AG20443 (cell line): ENCODE results near the gene TBC1D4.
A peak's percentile ranks its signal among the peaks of the same experiment; 100 is the strongest.
"Not testable (repeated sequence)": the region's sequence is repeated elsewhere in the genome, so short reads cannot be mapped to it uniquely, and the experiment has no call there.

Experiments used
- DNase-seq: peaks from one replicate; pipeline ENCODE4 v3.0.0; 2012; ENCODE audit warnings: low spot score, mixed read lengths

Gene TBC1D4

DNA sequence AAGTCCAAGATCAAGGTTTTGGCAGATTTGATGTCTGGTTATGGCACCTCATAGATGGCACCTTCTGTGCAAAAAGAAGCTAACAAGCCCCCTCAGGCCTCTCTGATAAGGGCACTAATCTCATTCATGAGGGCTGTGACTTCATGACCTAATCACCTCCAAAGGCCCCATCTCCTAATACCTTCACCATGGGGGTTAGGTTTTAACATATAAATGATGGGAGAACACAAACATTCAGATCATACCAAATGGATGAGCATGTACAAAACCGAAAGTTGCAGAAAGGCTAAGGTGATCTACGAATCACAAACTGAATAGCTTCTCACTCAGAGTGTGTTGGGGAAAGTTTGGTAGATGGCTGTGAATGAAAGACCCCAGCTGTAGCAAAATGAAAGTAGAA, 217.4 kb downstream of the TBC1D4 start:
- no peak for DNase-seq

DNA sequence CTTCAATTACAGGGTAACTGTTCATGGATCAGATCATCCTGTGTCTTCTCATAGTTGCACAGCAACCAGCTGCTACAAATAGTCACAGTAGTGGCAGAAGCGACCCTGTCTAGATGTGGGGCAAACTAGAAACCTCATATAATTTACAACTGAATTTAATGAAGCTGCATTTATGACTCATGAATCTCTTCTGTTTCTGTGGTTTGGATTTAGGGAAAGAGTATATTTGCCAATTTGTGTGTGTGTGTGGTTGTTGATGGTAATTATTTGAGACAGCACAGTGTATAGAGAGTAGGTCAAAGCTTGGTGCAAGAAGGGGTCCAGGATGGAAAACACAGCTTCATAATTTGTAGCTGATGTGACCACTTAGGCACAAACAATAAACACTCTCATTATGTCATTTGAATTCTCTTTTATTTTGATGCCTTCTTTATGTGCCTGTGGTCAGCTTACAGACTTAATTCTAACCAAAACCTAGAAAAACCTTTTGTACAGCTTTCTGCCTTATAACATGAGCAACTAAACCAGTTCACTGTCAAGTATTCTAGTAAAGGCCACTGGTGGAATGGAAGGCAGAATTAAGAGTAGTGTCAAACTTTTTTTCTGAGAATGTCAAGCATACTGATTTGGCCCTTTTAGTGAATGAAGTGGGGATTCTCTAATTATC, 218.1 kb downstream of the TBC1D4 start:
- DNase-seq = peak; percentile 36

DNA sequence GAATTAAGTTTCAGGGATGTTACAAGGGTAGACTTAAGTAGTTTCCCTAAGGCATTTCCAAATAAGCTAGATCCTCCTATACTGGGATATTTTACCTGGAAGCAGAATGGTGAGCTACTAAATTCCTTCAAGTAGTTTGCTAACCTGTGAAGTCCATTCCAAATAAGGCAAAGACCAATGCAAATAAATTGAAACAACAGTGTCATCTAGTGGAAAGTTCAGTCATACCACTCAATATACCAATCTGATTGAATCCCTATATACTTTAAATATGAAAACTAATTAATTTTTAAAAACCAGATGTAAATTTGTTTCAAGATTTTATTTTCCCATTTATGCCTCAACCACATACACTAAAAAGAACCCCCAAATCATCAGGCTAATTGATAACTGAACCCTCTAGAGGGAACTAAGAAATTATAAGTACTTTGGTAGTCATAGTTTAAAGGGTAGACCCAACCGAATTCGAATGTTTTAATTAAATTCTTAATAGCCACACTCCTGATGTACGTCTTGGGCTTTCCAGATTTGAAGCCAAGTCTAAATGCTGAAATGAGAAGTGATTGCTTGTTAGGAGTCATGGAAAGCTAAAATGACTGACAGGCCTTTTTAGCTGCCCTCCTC, 223.7 kb downstream of the TBC1D4 start:
- DNase-seq = peak; percentile 17

DNA sequence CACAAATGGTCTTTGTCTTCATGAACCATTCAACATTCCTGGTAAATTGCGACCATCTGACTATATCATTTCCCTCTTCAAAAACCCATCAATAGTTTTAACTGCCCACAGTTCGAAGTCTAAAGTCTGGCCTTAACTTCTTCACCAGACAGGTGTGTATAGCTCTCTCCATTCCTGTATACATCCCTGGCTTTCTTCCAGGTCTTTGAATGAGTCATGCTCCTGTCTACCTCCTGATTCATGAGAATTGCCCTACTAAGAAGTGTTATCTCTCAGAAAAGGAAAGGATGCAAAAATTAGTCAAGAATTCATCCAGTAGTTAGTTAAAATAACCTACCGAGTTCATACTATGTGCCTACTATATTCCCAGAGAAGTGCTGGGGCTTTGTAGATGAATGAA, 225.0 kb downstream of the TBC1D4 start:
- no peak for DNase-seq

DNA sequence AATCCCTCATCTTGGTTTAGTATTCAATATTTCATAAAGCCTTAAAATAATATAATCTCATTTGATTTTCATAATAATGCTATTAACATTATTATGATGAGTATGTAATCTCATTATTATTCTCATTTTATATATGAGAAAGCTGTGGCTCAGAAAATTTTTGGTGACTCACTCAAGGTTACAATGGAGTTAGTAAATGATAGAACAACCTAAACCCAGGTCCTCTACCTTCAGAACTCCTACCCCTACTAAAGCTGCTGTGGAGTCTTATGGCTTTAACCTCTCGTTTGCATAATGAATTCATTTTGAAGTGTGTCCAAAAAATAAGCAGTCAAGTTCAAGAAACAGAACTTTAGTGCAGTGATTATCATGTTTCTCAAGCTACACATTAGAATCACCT, 226.3 kb downstream of the TBC1D4 start:
- DNase-seq = no peak

DNA sequence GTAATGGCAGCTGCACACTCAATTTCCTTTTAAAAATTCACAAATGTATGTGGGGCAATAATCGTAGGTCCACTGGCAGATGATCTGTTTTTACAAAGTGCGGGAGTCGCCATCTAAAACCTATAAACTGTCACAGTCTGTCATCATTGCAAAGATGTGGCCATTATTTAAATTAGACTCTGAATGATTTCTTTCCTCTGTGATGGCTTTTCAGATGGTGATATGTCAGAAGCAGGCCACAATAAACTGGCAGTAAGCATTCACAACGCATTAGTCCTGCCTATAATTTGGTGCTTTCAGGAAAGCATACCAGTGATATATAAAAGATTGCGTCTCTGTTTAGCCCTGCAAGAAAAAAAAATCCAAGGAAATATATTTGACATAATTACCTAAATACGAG, 226.8 kb downstream of the TBC1D4 start:
- no peak for DNase-seq

DNA sequence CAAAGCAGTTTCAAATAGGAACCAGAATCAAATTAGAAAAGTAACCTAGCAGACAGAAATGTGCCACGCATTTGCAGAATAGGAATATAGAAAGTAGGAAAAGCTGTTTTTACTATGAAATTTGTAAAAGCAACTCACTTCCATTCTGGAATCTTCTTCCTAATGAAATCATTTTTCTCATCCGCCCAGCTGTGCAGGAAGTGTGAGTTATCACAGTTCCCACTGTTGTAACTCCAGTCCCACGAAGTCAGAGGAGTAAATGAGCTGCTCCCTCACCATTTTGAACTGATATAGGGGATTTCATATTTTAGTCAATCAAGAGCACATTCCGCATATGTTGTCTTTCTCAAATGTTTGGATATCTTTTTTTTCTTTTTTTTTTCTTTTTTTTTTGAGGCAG, 230.8 kb downstream of the TBC1D4 start:
- DNase-seq = no peak

DNA sequence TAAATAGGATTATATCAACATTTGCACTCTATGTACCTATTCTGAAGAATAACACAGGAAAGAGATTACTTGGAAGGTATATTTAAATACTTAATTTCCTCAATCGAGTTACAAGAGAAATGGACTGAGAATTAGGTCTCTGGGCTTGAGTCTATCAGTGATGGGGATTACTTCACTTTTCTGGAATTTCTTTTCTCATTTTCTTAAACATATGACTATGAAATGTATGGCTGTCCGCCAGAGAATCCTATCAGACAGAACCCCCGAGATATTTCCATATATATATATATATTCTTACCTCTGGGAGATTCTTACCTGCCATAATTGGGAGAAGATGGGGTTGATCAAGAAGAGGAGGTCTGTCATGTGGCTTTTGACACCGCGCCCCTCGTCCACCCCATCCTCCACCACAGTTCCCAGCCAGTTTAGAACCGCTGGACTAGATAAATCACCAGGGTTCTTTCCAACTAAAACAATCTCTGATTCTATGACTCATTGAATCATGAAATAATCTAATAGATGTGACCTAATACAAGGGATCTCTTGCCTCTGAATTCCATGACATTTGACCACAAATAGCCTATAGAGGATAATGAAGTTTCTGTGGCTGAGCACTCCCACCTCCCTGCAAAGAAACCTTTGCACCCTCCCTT, 231.3 kb downstream of the TBC1D4 start:
- DNase-seq = peak; percentile 9

DNA sequence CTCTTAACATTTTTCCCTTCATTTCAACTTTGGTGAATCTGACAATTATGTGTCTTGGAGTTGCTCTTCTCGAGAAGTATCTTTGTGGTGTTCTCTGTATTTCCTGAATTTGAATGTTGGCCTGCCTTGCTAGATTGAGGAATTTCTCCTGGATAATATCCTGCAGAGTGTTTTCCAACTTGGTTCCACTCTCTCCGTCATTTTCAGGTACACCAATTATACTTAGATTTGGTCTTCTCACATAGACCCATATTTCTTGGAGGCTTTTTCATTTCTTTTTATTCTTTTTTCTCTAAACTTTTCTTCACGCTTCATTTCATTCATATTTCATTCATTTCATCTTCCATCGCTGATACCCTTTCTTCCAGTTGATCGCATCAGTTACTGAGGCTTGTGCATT, 236.4 kb downstream of the TBC1D4 start:
- DNase-seq = not testable (repeated sequence)

DNA sequence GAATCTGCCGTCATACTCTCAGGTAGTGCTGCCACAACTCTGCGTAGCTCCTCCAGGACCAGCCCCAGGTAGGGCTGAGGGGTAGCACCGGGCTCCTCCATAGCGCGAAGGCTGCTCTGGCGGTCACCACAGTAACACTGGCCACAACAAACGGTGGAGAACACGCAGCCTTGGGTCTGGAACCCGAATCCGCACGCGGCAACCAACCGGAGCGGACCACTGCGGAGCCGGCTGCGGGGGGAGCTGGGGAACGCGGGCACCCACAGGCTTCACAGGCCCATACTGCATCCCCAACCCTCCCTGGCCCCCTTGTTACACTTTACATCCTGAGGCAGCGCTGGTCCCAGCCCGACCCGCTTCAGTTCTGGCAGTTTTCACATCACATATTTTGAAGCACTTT, 241.7 kb downstream of the TBC1D4 start:
- DNase-seq = not testable (repeated sequence)

DNA sequence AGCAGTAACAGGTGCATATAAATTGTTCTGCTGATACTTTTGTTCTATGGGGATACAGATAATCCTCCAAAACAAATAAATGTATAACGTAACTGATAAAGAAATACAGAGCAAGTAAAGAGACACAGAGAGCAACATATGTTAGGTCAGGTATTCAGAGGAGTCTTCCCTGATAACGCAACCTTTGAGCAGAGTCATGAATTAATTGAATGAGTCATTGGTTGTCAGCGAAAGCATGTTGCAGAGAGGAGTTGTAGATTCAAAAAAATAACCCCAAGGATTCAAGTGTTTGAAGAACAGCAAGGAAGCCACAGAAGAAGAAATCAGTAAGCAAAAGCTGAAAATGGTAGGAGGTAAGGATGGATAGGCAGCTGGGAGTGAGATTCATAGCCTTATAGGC, 245.2 kb downstream of the TBC1D4 start:
- no peak for DNase-seq
